ENCODE results near the gene SPG21. TPM values are rescaled to one million over a fixed set of nuclear protein-coding genes. Genes with fewer than 3 reads are reported as not detected.

Gene SPG21
- total and polyA plus RNA-seq, 2 of the 13 experiments (the other 11 are each of a cell fraction or from before 2014, with no cell fraction given) = 36.7 to 42.4 TPM

- TF ChIP-seq, protein P1, sequence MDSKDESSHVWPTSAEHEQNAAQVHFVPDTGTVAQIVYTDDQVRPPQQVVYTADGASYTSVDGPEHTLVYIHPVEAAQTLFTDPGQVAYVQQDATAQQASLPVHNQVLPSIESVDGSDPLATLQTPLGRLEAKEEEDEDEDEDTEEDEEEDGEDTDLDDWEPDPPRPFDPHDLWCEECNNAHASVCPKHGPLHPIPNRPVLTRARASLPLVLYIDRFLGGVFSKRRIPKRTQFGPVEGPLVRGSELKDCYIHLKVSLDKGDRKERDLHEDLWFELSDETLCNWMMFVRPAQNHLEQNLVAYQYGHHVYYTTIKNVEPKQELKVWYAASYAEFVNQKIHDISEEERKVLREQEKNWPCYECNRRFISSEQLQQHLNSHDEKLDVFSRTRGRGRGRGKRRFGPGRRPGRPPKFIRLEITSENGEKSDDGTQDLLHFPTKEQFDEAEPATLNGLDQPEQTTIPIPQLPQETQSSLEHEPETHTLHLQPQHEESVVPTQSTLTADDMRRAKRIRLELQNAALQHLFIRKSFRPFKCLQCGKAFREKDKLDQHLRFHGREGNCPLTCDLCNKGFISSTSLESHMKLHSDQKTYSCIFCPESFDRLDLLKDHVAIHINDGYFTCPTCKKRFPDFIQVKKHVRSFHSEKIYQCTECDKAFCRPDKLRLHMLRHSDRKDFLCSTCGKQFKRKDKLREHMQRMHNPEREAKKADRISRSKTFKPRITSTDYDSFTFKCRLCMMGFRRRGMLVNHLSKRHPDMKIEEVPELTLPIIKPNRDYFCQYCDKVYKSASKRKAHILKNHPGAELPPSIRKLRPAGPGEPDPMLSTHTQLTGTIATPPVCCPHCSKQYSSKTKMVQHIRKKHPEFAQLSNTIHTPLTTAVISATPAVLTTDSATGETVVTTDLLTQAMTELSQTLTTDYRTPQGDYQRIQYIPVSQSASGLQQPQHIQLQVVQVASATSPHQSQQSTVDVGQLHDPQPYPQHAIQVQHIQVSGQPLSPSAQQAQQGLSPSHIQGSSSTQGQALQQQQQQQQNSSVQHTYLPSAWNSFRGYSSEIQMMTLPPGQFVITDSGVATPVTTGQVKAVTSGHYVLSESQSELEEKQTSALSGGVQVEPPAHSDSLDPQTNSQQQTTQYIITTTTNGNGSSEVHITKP (CRISPR knock-in tag; IDR thresholded peaks at IDR 0.05; ENCODE audit: low read depth) = 0 out of 2 replicates have a peak, but pooled peaks have one; percentile 36
- TF ChIP-seq MEIS2 (CRISPR knock-in tag; IDR thresholded peaks at IDR 0.05) = peak; percentile 76; the same call in 1 of the 2 replicates
- no peak for TF ChIP-seq ZNF720 (CRISPR knock-in tag; IDR thresholded peaks at IDR 0.05)
- TF ChIP-seq NR2F2 (IDR thresholded peaks at IDR 0.05; ENCODE audit: borderline replicate concordance, low read depth) = no peak
- TF ChIP-seq, protein P2, sequence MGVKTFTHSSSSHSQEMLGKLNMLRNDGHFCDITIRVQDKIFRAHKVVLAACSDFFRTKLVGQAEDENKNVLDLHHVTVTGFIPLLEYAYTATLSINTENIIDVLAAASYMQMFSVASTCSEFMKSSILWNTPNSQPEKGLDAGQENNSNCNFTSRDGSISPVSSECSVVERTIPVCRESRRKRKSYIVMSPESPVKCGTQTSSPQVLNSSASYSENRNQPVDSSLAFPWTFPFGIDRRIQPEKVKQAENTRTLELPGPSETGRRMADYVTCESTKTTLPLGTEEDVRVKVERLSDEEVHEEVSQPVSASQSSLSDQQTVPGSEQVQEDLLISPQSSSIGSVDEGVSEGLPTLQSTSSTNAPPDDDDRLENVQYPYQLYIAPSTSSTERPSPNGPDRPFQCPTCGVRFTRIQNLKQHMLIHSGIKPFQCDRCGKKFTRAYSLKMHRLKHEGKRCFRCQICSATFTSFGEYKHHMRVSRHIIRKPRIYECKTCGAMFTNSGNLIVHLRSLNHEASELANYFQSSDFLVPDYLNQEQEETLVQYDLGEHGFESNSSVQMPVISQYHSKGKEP (CRISPR knock-in tag; IDR thresholded peaks at IDR 0.05) = no peak
- TF ChIP-seq, protein P3, sequence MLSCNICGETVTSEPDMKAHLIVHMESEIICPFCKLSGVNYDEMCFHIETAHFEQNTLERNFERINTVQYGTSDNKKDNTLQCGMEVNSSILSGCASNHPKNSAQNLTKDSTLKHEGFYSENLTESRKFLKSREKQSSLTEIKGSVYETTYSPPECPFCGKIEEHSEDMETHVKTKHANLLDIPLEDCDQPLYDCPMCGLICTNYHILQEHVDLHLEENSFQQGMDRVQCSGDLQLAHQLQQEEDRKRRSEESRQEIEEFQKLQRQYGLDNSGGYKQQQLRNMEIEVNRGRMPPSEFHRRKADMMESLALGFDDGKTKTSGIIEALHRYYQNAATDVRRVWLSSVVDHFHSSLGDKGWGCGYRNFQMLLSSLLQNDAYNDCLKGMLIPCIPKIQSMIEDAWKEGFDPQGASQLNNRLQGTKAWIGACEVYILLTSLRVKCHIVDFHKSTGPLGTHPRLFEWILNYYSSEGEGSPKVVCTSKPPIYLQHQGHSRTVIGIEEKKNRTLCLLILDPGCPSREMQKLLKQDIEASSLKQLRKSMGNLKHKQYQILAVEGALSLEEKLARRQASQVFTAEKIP (CRISPR knock-in tag; IDR thresholded peaks at IDR 0.05; ENCODE audit: borderline replicate concordance) = no peak
- 0 out of 2 replicates have a peak, but pooled peaks have one; percentile 67 for TF ChIP-seq ZNF567 (CRISPR knock-in tag; IDR thresholded peaks at IDR 0.05; ENCODE audit: borderline replicate concordance)
- peak; percentile 22; the same call in 1 of the 2 replicates for TF ChIP-seq ESRRA (CRISPR knock-in tag; IDR thresholded peaks at IDR 0.05; ENCODE audit: low read depth)
- no peak for TF ChIP-seq PAWR (CRISPR knock-in tag; IDR thresholded peaks at IDR 0.05; ENCODE audit: borderline replicate concordance)
- TF ChIP-seq ZNF776 (CRISPR knock-in tag; IDR thresholded peaks at IDR 0.05) = no peak
- no peak for TF ChIP-seq ZC3H4 (CRISPR knock-in tag; IDR thresholded peaks at IDR 0.05; ENCODE audit: borderline replicate concordance)
- TF ChIP-seq NFAT5 (CRISPR knock-in tag; IDR thresholded peaks at IDR 0.05) = peak; percentile 34; the same call in 1 of the 2 replicates
- TF ChIP-seq PRPF4 (IDR thresholded peaks at IDR 0.05; ENCODE audit: low read depth, low read length, poor library complexity, severe bottlenecking) = no peak
- TF ChIP-seq FIP1L1 (IDR thresholded peaks at IDR 0.05; ENCODE audit: borderline replicate concordance, insufficient read depth, low read depth, low read length) = no peak
- TF ChIP-seq ZFX (CRISPR knock-in tag; IDR thresholded peaks at IDR 0.05; ENCODE audit: low read depth) = peak; percentile 59; the same call in 1 of the 2 replicates
- TF ChIP-seq ISX (CRISPR knock-in tag; conservative IDR thresholded peaks at IDR 0.05) = no peak
These were observed 43.3 kb upstream of the SPG21 start (continued) for GRCh38 chr15:65032801-65033537.
